ENCODE measurements around the gene ZNF770.

The ZNF770 gene, protein sequence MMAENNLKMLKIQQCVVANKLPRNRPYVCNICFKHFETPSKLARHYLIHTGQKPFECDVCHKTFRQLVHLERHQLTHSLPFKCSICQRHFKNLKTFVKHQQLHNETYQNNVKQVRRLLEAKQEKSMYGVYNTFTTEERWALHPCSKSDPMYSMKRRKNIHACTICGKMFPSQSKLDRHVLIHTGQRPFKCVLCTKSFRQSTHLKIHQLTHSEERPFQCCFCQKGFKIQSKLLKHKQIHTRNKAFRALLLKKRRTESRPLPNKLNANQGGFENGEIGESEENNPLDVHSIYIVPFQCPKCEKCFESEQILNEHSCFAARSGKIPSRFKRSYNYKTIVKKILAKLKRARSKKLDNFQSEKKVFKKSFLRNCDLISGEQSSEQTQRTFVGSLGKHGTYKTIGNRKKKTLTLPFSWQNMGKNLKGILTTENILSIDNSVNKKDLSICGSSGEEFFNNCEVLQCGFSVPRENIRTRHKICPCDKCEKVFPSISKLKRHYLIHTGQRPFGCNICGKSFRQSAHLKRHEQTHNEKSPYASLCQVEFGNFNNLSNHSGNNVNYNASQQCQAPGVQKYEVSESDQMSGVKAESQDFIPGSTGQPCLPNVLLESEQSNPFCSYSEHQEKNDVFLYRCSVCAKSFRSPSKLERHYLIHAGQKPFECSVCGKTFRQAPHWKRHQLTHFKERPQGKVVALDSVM

GRCh38 chr15:34988027-34988902, at the start of gene ZNF770:
TSS of gene ZNF770 (minus strand) at chr15:34988287. CDS start at chr15:34983434, 4,853 bp downstream.
- peak; percentile 25 to 46 for DNase-seq

GRCh38 chr15:35028235-35028984, 40.3 kb upstream of the ZNF770 start:
- no peak for DNase-seq

- DNase-seq, result no peak
These were observed 35.7 kb upstream of the ZNF770 start for GRCh38 chr15:35023804-35024203.

DNA sequence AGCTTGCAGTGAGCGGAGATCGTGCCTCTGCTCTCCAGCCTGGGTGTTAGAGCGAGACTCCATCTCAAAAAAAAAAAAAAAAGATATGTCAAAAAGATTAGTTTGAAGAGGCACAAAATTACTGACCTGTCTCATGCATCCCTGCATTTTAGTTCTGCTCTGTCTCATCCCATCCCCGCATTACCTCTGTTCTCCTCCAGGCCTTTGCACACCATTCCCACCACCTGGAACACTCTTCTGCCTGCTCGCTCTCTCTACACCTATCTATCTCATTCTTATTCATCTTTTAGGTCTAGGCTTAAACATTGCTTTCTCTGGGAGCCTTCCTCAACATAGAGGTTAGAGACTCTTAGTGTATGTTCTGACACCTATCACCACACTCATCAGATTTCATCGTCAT, 32.9 kb upstream of the ZNF770 start:
- DNase-seq, result no peak

DNA sequence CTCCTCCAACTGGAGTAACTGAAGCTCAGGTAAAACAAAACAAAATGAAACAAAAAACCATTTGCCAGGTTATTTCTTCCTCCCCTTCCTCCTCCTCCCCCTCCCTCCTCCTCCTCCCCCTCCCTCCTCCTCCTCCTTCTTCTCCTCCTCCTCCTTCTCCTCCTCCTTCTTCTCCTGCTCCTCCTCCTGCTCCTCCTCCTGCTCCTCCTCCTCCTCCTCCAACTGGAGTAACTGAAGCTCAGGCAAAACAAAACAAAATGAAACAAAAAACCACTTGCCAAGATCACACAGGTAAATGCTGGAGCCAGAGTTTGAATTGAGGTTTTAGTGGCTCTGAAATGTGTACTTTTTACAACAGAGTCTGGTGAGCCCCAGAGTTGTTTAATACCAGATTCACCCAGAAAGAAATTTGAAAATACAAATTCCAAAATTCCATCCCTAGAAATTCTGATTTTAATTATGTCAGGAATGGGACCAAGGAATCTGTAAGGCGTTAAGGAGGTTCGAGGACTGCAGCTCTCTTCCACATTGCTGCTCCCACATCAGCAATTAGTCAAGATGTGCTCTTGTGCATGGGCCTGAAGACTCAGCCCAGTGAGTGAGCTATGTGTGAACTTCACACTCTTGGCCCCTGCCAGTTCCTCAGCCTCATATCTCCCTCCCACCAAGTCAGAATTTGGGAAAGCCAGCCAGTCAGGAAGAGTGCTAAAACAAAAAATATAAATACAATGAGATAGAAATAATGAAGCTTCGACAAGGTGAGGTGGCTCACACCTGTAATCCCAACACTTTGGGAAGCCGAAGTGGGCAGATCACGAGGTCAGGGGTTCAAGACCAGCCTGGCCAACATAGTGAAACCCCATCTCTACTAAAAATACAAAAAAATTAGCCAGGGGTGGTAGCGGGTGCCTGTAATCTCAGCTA, 31.6 kb upstream of the ZNF770 start:
- DNase-seq, result no peak

DNA sequence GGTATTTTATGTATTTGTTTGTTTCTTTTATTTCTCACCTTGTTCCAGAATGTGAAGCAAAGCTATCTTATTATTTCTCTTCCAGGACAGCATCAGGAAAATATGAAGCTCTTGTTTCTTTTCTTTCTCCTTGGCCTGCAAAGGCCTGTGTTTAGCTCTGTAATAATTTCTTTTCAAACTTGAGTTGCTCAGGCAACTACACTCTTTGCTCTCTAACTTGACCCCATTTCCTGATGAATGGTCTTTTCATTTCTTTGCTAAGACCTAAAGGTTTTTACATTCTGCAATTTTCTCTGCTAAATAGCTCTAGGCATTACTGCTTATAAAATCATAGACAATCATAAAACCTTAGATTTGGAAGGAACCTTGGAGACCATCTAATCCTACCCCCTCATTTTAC, 26.2 kb upstream of the ZNF770 start:
- no peak for DNase-seq

GRCh38 chr15:35013370-35013769, 25.3 kb upstream of the ZNF770 start:
- no peak for DNase-seq

DNA sequence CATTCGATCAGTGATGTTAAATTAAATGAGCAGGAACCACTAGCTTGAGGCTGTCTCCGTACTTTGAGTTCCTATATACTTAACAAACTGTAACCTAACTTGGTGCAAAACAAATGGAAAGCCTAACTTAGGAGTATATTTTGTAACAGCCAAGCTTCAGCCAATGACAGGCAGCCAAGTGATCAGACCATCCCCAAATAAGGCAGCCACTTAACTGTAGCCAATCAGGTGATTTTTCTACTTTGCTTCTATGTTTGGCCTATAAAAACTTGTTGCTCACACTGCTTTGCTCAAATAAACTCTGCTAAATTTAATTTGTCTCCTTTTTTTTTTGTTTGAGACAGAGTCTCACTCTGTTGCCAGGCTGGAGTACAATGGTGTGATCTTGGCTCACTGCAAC, 19.3 kb upstream of the ZNF770 start:
- no peak for DNase-seq

- DNase-seq, result no peak
These were observed 17.8 kb upstream of the ZNF770 start for GRCh38 chr15:35005933-35006332.

- no peak for DNase-seq
These were observed 15.8 kb upstream of the ZNF770 start for GRCh38 chr15:35003928-35004327.

DNA sequence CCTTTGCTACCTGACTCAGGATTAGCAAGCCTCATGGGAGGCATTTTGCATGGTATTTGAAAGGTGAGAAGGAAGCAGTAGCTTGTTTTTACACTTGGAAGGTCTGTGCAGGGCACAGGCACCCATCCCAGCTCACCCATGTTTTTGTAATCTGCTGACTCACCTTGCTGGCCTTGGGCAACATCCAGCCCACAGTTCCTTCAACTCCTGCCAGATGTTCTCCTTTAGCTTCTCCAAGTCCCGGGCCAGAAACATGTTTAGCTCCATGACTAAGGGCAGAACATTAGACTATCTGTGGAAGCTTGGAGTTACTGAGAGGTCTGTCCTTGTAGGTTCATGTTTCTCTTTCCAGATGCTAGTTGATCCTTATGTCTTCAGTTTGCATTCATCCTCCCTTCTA, 12.4 kb upstream of the ZNF770 start:
- DNase-seq, result no peak

DNA sequence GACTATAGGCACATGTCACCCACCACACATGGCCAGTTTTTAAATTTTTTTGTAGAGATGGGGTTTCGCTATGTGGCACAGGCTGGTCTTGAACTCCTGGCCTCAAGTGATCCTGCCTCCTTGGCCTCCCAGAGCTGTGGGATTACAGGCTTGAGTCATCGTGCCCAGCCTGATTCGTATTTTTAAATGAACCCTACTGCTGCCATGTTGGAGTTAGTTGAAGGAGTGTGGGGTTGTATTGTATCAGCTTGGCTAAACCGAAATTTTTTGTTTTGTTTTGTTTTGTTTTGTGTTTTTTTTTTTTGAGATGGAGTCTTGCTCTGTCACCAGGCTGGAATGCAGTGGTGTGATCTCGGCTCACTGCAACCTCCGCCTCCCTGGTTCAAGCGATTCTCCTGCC, 11.8 kb upstream of the ZNF770 start:
- DNase-seq, result no peak

DNA sequence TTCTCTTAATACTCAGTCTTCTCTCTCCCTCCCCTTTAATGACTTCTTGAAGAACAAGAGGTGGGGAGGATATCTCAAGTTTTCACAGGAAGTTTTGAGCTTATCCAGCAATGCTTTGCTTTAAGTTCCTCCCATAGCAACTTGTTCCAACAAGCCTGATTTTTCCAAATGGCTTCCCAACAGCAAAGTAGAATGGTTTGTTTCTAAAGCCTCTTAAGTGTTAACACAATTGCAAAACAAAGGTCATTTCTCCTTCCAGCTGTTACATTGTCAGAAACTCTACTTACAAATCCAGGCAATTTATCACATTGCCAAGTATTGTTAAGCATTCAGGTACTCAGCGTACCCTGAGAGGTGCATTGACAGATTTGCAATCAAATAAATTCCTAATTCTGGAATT, 6.8 kb upstream of the ZNF770 start:
- no peak for DNase-seq

GRCh38 chr15:34993877-34994276, 5.8 kb upstream of the ZNF770 start:
- no peak for DNase-seq

- no peak for DNase-seq
These were observed 5.3 kb upstream of the ZNF770 start for GRCh38 chr15:34993412-34993811.

- no peak for DNase-seq
These were observed 469 bp downstream of the ZNF770 start for GRCh38 chr15:34987609-34988026.

GRCh38 chr15:34986771-34987480, 1.2 kb downstream of the ZNF770 start:
- DNase-seq, result no peak

- no peak for DNase-seq
These were observed 1.8 kb downstream of the ZNF770 start for GRCh38 chr15:34986326-34986725.

DNA sequence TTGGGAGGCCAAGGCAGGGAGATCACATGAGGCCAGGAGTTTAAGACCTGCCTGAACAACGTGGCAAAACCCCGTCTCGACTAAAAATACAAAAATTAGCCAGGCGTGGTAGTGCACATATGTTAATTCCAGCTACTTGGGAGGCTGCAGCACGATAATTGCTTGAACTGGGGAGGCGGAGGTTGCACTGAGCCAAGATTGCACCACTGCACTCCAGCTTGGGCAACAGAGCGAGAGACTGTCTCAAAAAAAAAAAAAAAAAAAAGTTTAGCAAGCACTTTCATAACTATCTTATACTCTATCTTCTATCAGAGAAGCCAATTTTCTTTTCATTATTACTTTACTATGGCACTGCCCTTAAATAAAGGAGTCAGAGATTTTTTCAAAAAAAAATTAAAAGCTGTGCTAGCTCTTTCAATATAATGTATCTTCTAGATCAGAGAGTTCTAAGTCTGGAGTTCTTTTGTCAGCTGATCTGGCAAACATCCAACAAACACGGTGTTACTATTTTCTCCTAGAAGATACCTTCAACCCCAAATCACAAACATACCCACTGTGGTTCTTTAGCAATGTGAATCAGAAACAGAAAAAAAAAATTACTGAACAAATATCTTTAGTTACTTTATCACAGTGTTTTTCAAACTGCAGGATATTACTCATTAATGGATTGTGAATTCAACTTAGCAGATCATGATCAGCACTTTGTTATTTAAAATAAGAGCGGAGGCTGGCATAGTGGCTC, 3.0 kb downstream of the ZNF770 start:
- no peak for DNase-seq

DNA sequence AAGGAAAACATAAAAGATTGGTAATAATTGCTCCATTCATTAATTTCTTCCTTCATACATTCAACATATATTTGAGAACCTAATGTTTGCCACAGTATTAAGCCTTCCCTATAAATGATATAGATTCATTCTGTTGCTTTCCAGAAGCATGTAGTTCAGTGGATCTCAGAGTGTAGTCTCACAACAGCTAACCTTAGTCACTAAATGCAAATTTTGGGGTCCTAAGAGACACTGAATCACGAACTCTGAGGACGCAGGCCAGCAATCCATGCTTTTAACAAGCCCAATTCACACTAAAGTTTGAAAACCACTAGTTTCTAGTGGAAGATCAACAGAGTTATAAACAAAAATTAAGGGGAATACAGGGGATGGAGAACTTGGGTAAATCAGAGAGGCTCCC, 11.3 kb downstream of the ZNF770 start:
- no peak for DNase-seq
